ENCODE results near the gene BCL2A1. TPM values are rescaled to one million over a fixed set of nuclear protein-coding genes. Genes with fewer than 3 reads are reported as not detected.

The BCL2A1 gene
- total RNA-seq, 1 experiment from 2014 or later = not detected

GRCh38 chr15:79994615-79995014 is 23.6 kb upstream of the BCL2A1 start:
- no peaks in the 10 kb centered on the region for H3K9me3 ChIP-seq
- Mint-ChIP-seq H3K27me3 (ENCODE audit: insufficient read depth, unreplicated experiment) (peaks cover 2% of the 10 kb centered on the region), H3K9me3 (ENCODE audit: unreplicated experiment) (no peaks in the 10 kb centered on the region), H3K36me3 (ENCODE audit: insufficient read depth, unreplicated experiment) (no peaks in the 10 kb centered on the region), H3K27ac (ENCODE audit: unreplicated experiment) (no peak overlapping the region), H3K4me1 (ENCODE audit: low read depth, unreplicated experiment) (no peaks in the 10 kb centered on the region), H3K4me3 (ENCODE audit: unreplicated experiment) (no peak overlapping the region)
- ChIA-PET POLR2A (no interaction called here), CTCF (no interaction called here)
- DNase-seq = no peak
- H3K36me3 ChIP-seq (ENCODE audit: control insufficient read depth, insufficient read depth, low read length) = no peaks in the 10 kb centered on the region
- intact Hi-C loops (cut with micrococcal nuclease; ENCODE audit: unreplicated experiment) = loop anchor here (10.0 kb wide), 1 partner anchor 180 kb away; no protein-coding TSS in a partner anchor
- H3K4me3 ChIP-seq (ENCODE audit: low read depth, low read length) = no peak overlapping the region
- BruUV-seq (replicated peaks) = no TSS peak
- H3K27me3 ChIP-seq (replicated peaks; ENCODE audit: control insufficient read depth, insufficient read depth, low read length) = no peaks in the 10 kb centered on the region
- TF ChIP-seq CTCF (IDR thresholded peaks at IDR 0.05; ENCODE audit: insufficient read depth in 1 of 2, low read depth in 1 of 2, low read length in 1 of 2, severe bottlenecking in 1 of 2, unreplicated experiment in 1 of 2) = no peak
- H3K4me1 ChIP-seq = no peaks in the 10 kb centered on the region

GRCh38 chr15:79991826-79992225 is 20.8 kb upstream of the BCL2A1 start:
- no peak overlapping the region for H3K27ac Mint-ChIP-seq (ENCODE audit: unreplicated experiment)
- no TSS peak for BruUV-seq (replicated peaks)
- H3K27me3 Mint-ChIP-seq (ENCODE audit: insufficient read depth, unreplicated experiment) = peaks cover 2% of the 10 kb centered on the region
- ChIA-PET CTCF (interaction anchor here (0.8 kb wide), 1 partner anchor 176 kb away, joined by 3 read pairs; no protein-coding TSS in a partner anchor), POLR2A (no interaction called here)
- intact Hi-C loops (cut with micrococcal nuclease; ENCODE audit: unreplicated experiment) = loop anchor here (2.0 to 10.0 kb wide), 4 partner anchors 57 to 223 kb away; no protein-coding TSS in a partner anchor
- H3K4me1 Mint-ChIP-seq (ENCODE audit: low read depth, unreplicated experiment) = no peaks in the 10 kb centered on the region
- H3K36me3 ChIP-seq (ENCODE audit: control insufficient read depth, insufficient read depth, low read length) = no peaks in the 10 kb centered on the region
- no peak for DNase-seq
- H3K9me3 ChIP-seq = no peaks in the 10 kb centered on the region
- H3K4me3 Mint-ChIP-seq (ENCODE audit: unreplicated experiment) = no peak overlapping the region
- no peaks in the 10 kb centered on the region for H3K27me3 ChIP-seq (replicated peaks; ENCODE audit: control insufficient read depth, insufficient read depth, low read length)
- H3K9me3 Mint-ChIP-seq (ENCODE audit: unreplicated experiment) = no peaks in the 10 kb centered on the region
- no peaks in the 10 kb centered on the region for H3K4me1 ChIP-seq
- no peak for TF ChIP-seq CTCF (IDR thresholded peaks at IDR 0.05; ENCODE audit: insufficient read depth in 1 of 2, low read depth in 1 of 2, low read length in 1 of 2, severe bottlenecking in 1 of 2, unreplicated experiment in 1 of 2)
- H3K4me3 ChIP-seq (ENCODE audit: low read depth, low read length) = no peak overlapping the region
- no peaks in the 10 kb centered on the region for H3K36me3 Mint-ChIP-seq (ENCODE audit: insufficient read depth, unreplicated experiment)

- Mint-ChIP-seq H3K27ac (ENCODE audit: unreplicated experiment) (no peak overlapping the region), H3K4me3 (ENCODE audit: unreplicated experiment) (no peak overlapping the region), H3K36me3 (ENCODE audit: insufficient read depth, unreplicated experiment) (no peaks in the 10 kb centered on the region), H3K4me1 (ENCODE audit: low read depth, unreplicated experiment) (no peaks in the 10 kb centered on the region), H3K9me3 (ENCODE audit: unreplicated experiment) (no peaks in the 10 kb centered on the region), H3K27me3 (ENCODE audit: insufficient read depth, unreplicated experiment) (peaks cover 2% of the 10 kb centered on the region)
- BruUV-seq (replicated peaks) = no TSS peak
- CTCF ChIA-PET = no interaction called here
- no peaks in the 10 kb centered on the region for H3K36me3 ChIP-seq (ENCODE audit: control insufficient read depth, insufficient read depth, low read length)
- POLR2A ChIA-PET = no interaction called here
- H3K4me3 ChIP-seq (ENCODE audit: low read depth, low read length) = no peak overlapping the region
- intact Hi-C loops (cut with micrococcal nuclease; ENCODE audit: unreplicated experiment) = loop anchor here (10.0 kb wide), 1 partner anchor 184 kb away; no protein-coding TSS in a partner anchor
- no peaks in the 10 kb centered on the region for H3K9me3 ChIP-seq
- H3K4me1 ChIP-seq = no peaks in the 10 kb centered on the region
- no peak for TF ChIP-seq CTCF (IDR thresholded peaks at IDR 0.05; ENCODE audit: insufficient read depth in 1 of 2, low read depth in 1 of 2, low read length in 1 of 2, severe bottlenecking in 1 of 2, unreplicated experiment in 1 of 2)
- H3K27me3 ChIP-seq (replicated peaks; ENCODE audit: control insufficient read depth, insufficient read depth, low read length) = no peaks in the 10 kb centered on the region
- DNase-seq = no peak
Measured at GRCh38 chr15:79990997-79991334, 20.0 kb upstream of the BCL2A1 start.
